Femur (tissue), 1 donor: ENCODE measurements around the gene CEP85L.

Source experiments
- DNase-seq: peaks from one replicate; pipeline ENCODE4 v3.0.0-alpha.2; 2017

The CEP85L gene

DNA sequence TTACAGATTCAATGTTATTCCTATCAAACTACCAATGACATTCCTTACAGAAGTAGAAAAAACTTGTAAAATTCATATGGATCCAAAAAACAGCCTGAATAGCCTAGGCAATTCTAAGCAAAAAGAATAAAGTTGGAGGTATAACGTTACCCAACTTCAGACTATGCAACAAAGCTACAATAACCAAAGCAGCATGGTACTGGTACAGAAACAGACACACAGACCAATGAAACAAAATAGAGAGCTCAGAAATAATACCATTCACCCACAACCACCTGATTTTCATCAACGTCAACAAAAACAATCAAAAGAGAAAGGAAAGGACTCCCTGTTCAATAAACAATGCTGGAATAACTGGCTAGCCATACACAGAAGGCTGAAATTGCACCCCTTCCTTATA is 120.4 kb downstream of the CEP85L start:
- no peak for DNase-seq

- DNase-seq = no peak
Measured at GRCh38 chr6:118529756-118530155, 121.6 kb downstream of the CEP85L start.

GRCh38 chr6:118528129-118528528 is 123.3 kb downstream of the CEP85L start:
- no peak for DNase-seq

DNA sequence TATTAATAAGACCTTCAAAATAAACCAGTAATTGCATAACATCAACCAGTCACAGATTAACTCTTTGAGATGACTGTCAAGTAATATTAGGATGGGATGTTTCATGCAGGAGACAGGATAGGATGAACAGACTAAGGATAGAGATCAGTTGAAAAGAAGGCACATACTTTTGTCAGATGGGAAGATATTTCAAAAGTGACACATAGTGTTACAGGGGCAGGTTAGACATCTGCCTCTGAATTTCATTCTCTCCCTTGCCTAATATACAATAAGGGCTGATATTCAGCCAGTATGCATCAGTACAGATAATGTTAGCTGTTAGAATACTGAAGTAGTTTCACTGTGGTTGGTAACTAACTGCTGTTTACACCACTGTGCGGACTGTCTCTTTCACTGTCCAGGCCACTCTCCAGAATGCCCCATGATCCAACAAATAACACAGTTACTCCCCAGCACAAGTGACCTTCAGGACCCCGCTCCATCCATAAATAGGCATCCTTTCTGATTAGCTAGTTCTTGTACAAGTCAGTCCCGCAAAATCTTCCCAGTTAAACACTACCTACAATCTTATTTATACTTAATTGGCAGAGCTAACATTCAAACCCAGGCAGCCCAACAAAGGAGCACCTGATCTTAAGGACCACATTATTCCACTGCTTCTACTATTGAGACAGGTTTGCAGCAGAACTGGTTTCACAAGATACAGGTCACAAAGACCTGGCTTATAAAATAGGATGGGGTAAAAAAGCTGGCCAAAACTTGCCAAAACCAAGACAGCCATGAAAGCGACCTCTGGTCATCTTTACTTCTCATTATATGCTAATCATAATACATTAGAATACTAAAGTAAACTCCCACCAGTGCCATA is 125.2 kb downstream of the CEP85L start:
- no peak for DNase-seq

GRCh38 chr6:118524686-118525085 is 126.7 kb downstream of the CEP85L start:
- no peak for DNase-seq

DNA sequence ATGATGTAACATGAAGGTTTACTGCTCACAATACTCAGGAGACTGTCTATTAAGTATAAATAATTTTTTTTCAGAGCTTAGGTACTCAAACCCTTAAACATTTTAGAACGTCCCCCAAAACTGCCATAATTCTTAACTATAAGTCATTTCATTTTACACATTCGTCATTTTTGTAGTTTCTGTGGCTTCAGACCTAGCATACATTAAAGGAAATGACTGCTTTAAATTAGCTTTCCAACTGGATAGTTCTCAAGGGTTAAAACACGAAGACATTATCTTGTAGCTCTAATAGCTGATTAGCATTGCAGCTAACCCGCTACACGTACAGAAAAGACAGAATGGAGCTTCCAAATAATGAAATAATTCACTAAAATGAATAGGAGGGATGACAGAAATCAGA is 128.2 kb downstream of the CEP85L start:
- no peak for DNase-seq

DNA sequence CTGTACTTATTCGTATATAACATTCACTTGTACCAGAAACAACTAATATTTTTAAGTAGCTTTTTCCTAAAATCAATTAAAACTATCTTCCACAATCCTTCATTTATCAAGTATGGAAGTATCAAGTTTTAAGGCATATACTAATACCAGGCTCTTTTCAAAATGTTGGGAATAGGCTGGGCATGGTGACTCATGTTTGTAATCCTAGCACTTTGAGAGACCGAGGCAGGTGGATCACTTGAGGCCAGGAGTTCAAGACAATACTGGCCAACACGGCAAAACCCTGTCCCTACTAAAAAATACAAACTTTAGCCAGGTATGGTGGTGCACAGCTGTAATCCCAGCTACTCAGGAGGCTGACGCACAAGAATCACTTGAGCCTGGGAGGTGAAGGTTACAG is 129.0 kb downstream of the CEP85L start:
- no peak for DNase-seq

- no peak for DNase-seq
Measured at GRCh38 chr6:118514689-118515088, 136.7 kb downstream of the CEP85L start.

DNA sequence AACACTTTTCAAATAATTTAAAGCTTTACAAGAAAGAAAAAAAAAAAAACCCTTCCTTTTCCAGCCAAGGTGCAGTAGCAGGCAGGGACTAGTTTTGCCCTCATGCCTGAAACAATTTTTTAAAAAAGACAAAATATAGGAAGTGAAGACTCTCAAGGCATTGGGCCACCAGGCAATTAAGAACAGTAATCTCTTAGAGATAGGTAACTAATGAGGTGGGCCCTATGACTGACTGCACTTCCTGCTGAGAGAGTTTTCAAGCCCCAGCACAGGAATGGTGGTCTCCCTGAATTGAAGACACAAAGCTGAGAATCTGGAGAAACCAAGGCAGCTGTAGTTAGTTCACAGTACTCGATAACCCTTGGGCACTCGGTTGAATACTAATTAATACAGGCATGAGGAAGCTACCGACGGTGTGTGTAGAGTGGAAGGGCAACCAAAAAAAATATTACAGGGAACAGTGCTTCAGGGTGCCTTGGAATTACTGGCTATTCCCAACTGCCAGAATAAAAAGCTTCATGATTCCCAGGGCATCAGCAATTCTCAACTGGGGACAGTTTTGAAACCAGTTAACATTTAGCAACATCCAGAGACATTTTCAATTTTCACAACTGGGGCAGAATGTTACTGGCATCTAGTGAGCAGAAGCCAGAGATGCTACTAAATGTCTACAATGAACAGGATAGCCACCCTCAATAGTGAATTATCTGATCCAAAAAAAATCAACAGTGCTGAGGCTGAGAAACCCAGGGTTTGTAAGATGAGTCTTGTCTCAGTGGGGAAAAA is 139.3 kb downstream of the CEP85L start:
- no peak for DNase-seq

DNA sequence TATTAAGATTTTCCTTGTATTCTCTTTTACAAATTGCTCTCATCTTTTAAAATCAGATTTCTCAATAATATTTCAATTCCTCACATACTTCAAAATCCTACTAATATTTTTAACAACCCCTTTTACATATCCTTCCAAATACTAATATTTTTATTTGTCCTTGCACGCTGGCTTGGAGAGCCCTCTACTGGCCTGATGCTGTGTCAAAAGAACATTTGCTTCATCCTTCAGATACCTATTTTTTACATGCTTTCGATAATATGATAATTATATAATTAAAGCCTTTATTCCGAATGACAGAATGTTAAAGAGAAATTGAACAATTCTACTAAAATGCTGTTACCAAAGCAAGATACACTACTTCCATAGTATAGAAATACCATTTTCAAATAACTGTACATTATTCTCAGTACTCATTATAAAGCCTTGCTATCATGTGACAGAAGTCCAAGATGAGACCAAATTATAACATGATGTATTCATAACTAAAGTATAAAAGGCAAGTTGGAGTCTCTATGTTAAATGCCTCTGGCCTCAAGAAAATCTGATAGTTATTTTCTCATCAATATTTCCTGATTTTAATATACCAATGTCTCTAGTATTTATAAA is 142.3 kb downstream of the CEP85L start:
- no peak for DNase-seq

DNA sequence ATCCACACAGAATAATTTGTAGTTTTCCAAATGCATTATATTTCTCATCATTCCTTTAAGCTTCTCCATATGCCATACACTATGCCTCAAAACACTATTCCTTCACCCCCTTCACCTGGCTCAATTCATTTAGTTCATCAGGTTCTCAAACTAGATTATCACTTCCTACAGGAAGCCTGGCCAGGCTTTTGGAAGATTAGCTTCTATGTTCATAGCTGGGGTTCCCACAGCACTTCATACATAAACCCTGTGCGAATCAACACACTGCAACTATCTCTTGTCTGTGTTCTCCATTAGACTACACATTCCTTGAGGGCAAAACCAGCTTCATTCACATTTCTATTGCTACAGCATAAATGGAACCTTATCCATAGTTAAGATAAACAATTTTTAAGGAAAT is 143.8 kb downstream of the CEP85L start:
- DNase-seq = no peak

DNA sequence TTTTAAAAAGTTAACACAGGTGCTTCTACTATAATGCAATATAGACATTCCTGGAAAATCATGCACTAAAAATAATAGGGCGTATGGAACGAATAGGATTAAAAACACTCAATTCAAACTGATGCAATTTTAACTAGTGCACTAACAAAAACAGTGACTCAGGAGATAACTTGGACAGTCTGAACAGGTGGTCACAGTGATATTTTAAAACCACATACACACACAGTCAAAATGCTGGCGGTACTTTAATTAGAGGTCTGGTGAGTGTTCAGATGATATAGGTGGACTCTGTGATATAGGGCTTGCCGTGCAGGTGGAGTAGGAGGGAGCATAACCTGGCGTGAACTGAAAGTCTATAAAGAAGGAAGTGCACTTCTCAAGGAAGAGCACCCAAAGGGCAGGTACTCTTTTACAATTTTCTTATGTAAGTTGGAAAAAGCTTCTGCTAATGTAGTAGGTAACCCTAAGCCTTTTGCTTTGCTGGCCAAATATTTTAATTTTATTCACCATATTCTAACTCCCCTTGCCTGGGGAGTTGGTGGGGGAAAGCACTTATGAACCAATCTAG is 145.2 kb downstream of the CEP85L start:
- no peak for DNase-seq

- no peak for DNase-seq
Measured at GRCh38 chr6:118505656-118506055, 145.7 kb downstream of the CEP85L start.

GRCh38 chr6:118504611-118505010 is 146.8 kb downstream of the CEP85L start:
- no peak for DNase-seq

DNA sequence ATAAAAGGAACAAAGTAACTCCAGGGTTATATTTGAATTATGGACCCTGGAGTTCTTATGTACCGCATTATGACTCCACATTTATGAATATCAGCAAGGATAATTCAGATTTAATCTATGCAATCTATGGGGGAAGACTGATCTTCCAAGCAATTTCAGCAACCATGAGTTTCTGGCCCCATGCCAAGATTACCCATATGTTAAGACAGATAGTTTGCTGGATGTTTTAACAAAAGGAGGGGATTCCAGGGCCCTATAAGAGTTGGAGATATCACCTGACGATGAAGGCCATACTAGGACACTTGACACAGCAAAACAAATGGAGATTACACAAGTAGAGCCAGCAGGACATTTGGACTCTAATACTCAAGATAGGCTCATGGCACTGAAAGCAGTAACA is 149.2 kb downstream of the CEP85L start:
- DNase-seq = no peak

GRCh38 chr6:118501765-118502164 is 149.6 kb downstream of the CEP85L start:
- DNase-seq = no peak

- DNase-seq = no peak
Measured at GRCh38 chr6:118501099-118501498, 150.3 kb downstream of the CEP85L start.

- no peak for DNase-seq
Measured at GRCh38 chr6:118500130-118501015, 151.0 kb downstream of the CEP85L start.

DNA sequence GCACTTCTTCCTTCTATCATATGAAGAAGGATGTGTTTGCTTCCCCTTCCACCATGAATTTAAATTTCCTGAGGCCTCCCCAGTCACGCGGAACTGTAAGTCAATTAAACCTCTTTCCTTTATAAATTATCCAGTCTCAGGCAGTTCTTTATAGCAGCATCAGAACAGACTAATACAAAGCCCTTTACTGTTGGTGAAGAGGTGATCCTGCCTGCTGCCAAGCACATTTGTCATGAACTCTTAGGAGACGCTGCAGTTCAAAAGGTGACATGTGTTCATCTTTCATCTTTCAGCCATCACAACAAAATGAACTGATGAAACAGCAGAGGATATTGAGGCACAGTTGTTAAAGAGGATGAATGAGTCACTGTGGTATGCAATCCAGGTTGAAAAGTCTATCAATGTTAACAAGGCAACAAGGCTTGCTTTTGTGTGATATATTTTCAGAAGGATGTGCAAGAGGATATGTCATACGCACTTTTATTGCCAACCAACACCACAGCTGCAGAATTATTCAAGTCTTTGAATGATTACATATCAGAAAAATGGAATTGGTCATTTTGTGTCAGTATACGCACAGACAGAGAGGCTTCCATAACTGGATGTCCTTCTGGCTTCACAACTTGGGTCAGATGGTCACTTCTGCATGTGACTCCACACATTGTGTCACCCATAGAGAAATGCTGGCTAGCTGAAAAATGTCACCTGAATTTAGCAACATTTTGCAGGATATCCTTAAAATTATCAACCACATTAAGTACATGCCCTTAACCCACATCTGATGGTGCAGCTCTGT is 155.7 kb downstream of the CEP85L start:
- no peak for DNase-seq

GRCh38 chr6:118494091-118494490 is 157.3 kb downstream of the CEP85L start:
- no peak for DNase-seq

GRCh38 chr6:118489990-118490389 is 161.4 kb downstream of the CEP85L start:
- no peak for DNase-seq
